GM12878 (cell line): Measurements from ENCODE around the gene METAP1. TPM values are rescaled to one million over a fixed set of nuclear protein-coding genes. Genes with fewer than 3 reads are reported as not detected.

ENCODE experiments used
- ATAC-seq: fragments of 200-7000 bp; cut with Tn5 transposase; 3 replicates; pipeline ENCODE4 v1.9.1; 2020; ENCODE audit warnings: mild to moderate bottlenecking, moderate library complexity
- BruUV-seq: library from RNA; stranded (reverse); fragments of 400-500 nt; replicated peaks from 2 replicates; lab custom pipeline; 2021; lab: Mats Ljungman, UMichigan
- CTCF ChIA-PET: fragments of 300-600 bp; sonication (Branson Sonifier 250); formaldehyde crosslinking; extraction: SDS; loops from one replicate; lab custom pipeline; 2021; ENCODE audit warnings: inconsistent platforms; lab: Yijun Ruan, JAX
- POLR2A ChIA-PET: fragments of 350-600 bp; formaldehyde crosslinking; extraction: SDS; loops from one replicate; lab custom pipeline; 2021; ENCODE audit warnings: inconsistent platforms; lab: Charles Lee
- RAD21 ChIA-PET: fragments of 300-600 bp; sonication (Branson Sonifier 250); formaldehyde crosslinking; loops from one replicate; lab custom pipeline; 2023; ENCODE audit warnings: antibody characterized with exemption; ENCODE audit not compliant: unreplicated experiment; lab: Charles Lee
- SMC1A ChIA-PET: fragments of 300-600 bp; sonication (Branson Sonifier 250); formaldehyde crosslinking; loops from one replicate; lab custom pipeline; 2023; ENCODE audit not compliant: unreplicated experiment, uncharacterized antibody; lab: Charles Lee
- DNase-seq: peaks from one replicate; pipeline ENCODE4 v3.0.0-alpha.2; 2011; ENCODE audit warnings: low read depth, low spot score
- FAIRE-seq: peaks from 3 replicates; lab custom pipeline; 2011; peaks lifted over from hg19 to GRCh38; lab: Jason Lieb, UNC
- H2AFZ ChIP-seq: 2 replicates; pipeline ENCODE4 v1.6.0; 2011; ENCODE audit warnings: low read depth, low read length, control low read depth; ENCODE audit not compliant: control insufficient read depth
- H3K27ac ChIP-seq: 2 replicates; pipeline ENCODE4 v1.5.1; 2011; ENCODE audit warnings: control low read depth; ENCODE audit not compliant: control insufficient read depth, insufficient read depth
- H3K27me3 ChIP-seq, 2 experiments: replicated peaks in 1 of 2; 2 replicates each; pipeline versions ENCODE4 v1.6.0 to v1.6.1; 2011; ENCODE audit warnings: low read length in 1 of 2; ENCODE audit not compliant: control insufficient read depth in 2 of 2, insufficient read depth in 2 of 2
- H3K36me3 ChIP-seq, 2 experiments: 2 replicates each; pipeline ENCODE4 v1.5.1; 2011; ENCODE audit warnings: low read length in 1 of 2; ENCODE audit not compliant: control insufficient read depth in 2 of 2, insufficient read depth in 2 of 2
- H3K4me1 ChIP-seq: 2 replicates; pipeline ENCODE4 v1.6.1; 2011; ENCODE audit warnings: mild to moderate bottlenecking, low read length, moderate library complexity, mixed read lengths; ENCODE audit not compliant: control insufficient read depth, insufficient read depth
- H3K4me2 ChIP-seq: 2 replicates; pipeline ENCODE4 v1.6.0; 2011; ENCODE audit warnings: control low read depth; ENCODE audit not compliant: control insufficient read depth, insufficient read depth
- H3K4me3 ChIP-seq: fragments of 200-600 bp; sonication (generic); 2 replicates; pipeline ENCODE4 v1.5.1; 2016
- H3K79me2 ChIP-seq: 2 replicates; pipeline ENCODE4 v1.6.0; 2011; ENCODE audit warnings: low read length; ENCODE audit not compliant: control insufficient read depth, insufficient read depth
- H3K9ac ChIP-seq: 2 replicates; pipeline ENCODE4 v1.8.0; 2011; ENCODE audit warnings: low read length, control low read depth, mixed read lengths; ENCODE audit not compliant: control insufficient read depth, insufficient read depth
- H3K9me3 ChIP-seq: replicated peaks from 3 replicates; pipeline ENCODE4 v1.5.1; 2011; ENCODE audit warnings: mild to moderate bottlenecking, low read length; ENCODE audit not compliant: control insufficient read depth, insufficient read depth
- H4K20me1 ChIP-seq: 2 replicates; pipeline ENCODE4 v1.6.0; 2011; ENCODE audit not compliant: control insufficient read depth, insufficient read depth
- IKZF2 ChIP-seq, 2 experiments: fragments of 450-650 bp; IDR thresholded peaks; 2 replicates each; pipeline ENCODE4 v1.6.1; 2017; ENCODE audit warnings: mild to moderate bottlenecking in 2 of 2, moderate library complexity in 2 of 2
- MEF2A ChIP-seq: IDR thresholded peaks from 2 replicates; pipeline ENCODE4 v1.6.1; 2011; ENCODE audit warnings: low read depth, mild to moderate bottlenecking, low read length, moderate library complexity; ENCODE audit not compliant: insufficient read depth
- NR2C1 ChIP-seq: fragments of 450-650 bp; IDR thresholded peaks from 2 replicates; pipeline ENCODE4 v1.6.1; 2017; ENCODE audit warnings: antibody characterized with exemption, mild to moderate bottlenecking, moderate library complexity
- SMARCA5 ChIP-seq: fragments of 450-650 bp; IDR thresholded peaks from 2 replicates; pipeline ENCODE4 v1.6.1; 2017; ENCODE audit warnings: mild to moderate bottlenecking
- WGBS: methylation state at CpG from one replicate; pipeline ENCODE4 v1.1.6; 2016; ENCODE audit warnings: low lambda C conversion rate; ENCODE audit not compliant: insufficient replicate concordance, insufficient coverage; ENCODE audit errors: missing lambda C conversion rate; 5-methylcytosine and 5-hydroxymethylcytosine counted together
- in situ Hi-C: fragments of 300-500 bp; cut with MboI; formaldehyde crosslinking; loops from 9 replicates; pipeline ENCODE4 v1.14.3; 2018; ENCODE audit warnings: mixed read lengths
- intact Hi-C: fragments of 100-400 bp; cut with micrococcal nuclease; formaldehyde crosslinking; loops from one replicate; pipeline ENCODE4 v1.14.2; 2022; ENCODE audit not compliant: unreplicated experiment
- polyA plus RNA-seq, 11 experiments: library from polyadenylated mRNA; depleted of rRNA in 4 of 11; unstranded in 6 of 11; stranded (reverse) in 5 of 11; fragments of >200 nt; fragmentation: Nextera tagmentation in 4 of 11; fragmentation: Illumina TruSeq in 1 of 11; extraction: Ambion mirVana in 4 of 11; extraction: Trizol in 1 of 11; gene quantifications; 1 replicate in 1 of 11; 2 replicates in 10 of 11; pipeline versions ENCODE4 v1.2.1 to v1.2.3, GENCODE V29; 2011 to 2016; ENCODE audit warnings: inconsistent platforms in 2 of 11, missing spikeins in 2 of 11, low read depth in 1 of 11
- total RNA-seq, 4 experiments: library from RNA; depleted of rRNA in 3 of 4; stranded (reverse); fragments of >200 nt in 3 of 4; fragmentation: Illumina TruSeq in 1 of 4; extraction: Trizol in 1 of 4; gene quantifications; 2 replicates each; pipeline versions ENCODE4 v1.2.1 to v1.2.3, GENCODE V29; 2013 to 2021
- TF ChIP-seq, protein P1 (sequence below), 3 experiments: IDR thresholded peaks in 2 of 3; conservative IDR thresholded peaks in 1 of 3; 2 replicates each; pipeline ENCODE4 v1.5.1; 2011; ENCODE audit warnings: low read depth in 3 of 3, low read length in 3 of 3, mild to moderate bottlenecking in 3 of 3, control low read depth in 2 of 3, moderate library complexity in 2 of 3, inconsistent platforms in 1 of 3, mixed read lengths in 1 of 3; ENCODE audit not compliant: control insufficient read depth in 2 of 3, insufficient read depth in 1 of 3; ENCODE audit errors: extremely low read depth in 1 of 3
- TF ChIP-seq, protein P2 (sequence below): fragments of 450-650 bp; IDR thresholded peaks from 2 replicates; pipeline ENCODE4 v1.6.1; 2016; ENCODE audit warnings: mild to moderate bottlenecking, moderate library complexity, borderline replicate concordance

Gene METAP1
- total and polyA plus RNA-seq, 10 of the 15 experiments (the other 5 are each of a cell fraction or from before 2014, with no cell fraction given), result 22.7 to 71.4 (median 45.1) TPM

DNA sequence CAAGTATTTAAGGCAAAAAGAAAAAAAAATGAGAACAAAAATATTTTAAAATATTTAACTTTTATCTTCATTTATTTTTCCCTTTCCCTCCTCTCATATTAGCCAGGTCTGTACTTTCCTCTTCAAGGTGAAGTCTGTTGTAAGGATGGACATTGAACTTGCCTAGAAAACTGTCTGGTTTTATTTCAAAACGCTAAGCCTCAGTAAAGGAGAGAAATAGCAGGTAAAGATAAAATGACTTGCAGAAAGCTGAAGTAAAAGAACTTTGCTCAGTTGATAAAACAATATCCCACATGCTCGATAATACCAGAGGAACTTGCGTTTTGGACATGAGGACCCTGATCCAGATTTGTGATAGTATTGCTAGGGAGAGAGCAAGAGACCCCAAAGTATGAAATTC lies 28.6 kb upstream of the METAP1 start (continued):
- TF ChIP-seq, protein P1, sequence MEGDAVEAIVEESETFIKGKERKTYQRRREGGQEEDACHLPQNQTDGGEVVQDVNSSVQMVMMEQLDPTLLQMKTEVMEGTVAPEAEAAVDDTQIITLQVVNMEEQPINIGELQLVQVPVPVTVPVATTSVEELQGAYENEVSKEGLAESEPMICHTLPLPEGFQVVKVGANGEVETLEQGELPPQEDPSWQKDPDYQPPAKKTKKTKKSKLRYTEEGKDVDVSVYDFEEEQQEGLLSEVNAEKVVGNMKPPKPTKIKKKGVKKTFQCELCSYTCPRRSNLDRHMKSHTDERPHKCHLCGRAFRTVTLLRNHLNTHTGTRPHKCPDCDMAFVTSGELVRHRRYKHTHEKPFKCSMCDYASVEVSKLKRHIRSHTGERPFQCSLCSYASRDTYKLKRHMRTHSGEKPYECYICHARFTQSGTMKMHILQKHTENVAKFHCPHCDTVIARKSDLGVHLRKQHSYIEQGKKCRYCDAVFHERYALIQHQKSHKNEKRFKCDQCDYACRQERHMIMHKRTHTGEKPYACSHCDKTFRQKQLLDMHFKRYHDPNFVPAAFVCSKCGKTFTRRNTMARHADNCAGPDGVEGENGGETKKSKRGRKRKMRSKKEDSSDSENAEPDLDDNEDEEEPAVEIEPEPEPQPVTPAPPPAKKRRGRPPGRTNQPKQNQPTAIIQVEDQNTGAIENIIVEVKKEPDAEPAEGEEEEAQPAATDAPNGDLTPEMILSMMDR (IDR thresholded peaks at IDR 0.05 in 2 of 3, conservative IDR thresholded peaks at IDR 0.05 in 1 of 3; ENCODE audit: control insufficient read depth in 2 of 3, extremely low read depth in 1 of 3, insufficient read depth in 1 of 3, low read depth in 3 of 3, low read length in 3 of 3), result no peak

DNA sequence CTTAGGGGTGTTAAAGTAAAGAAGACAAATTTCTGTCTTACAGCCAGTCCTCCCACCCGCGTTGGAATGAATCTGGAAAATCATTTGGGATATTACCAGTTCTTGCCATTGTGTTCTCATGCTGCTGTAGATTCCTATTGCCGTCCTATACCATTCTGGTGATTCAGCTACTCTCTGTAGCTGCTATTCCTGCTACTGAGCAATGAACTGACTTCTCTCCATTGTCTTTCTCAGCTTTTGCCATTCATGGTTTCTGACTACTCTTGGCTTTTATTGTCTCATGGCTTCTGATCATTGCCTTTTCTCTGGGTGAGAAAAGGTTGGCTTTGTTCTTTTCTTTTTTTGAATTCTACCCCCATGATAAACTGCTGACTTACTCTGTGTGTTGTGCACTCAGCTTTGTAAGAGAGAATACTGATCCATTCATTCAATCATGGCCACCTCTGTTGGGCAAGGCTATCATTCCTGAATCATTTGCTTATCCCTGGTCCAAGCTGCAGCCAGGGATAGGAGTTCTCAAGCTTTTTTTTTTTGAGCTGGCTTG lies 27.7 kb upstream of the METAP1 start:
- no peak overlapping the region for H3K4me2 ChIP-seq
- no peaks in the 10 kb centered on the region for H4K20me1 ChIP-seq
- no peaks in the 10 kb centered on the region for H3K9me3 ChIP-seq
- POLR2A ChIA-PET, result no interaction called here
- no peak overlapping the region for H3K9ac ChIP-seq
- intact Hi-C loops, result no loop called here
- no peaks in the 10 kb centered on the region; a peak in 2 of 4 replicates for H3K27me3 ChIP-seq
- H3K4me3 ChIP-seq, result no peak overlapping the region
- no peaks in the 10 kb centered on the region for H3K4me1 ChIP-seq
- H3K36me3 ChIP-seq, result no peaks in the 10 kb centered on the region
- no peak for DNase-seq
- RAD21 ChIA-PET, result interaction anchor here (1.5 kb wide), 1 partner anchor 27 kb away, joined by 5 read pairs; no protein-coding TSS in a partner anchor
- in situ Hi-C loops, result no loop called here
- ATAC-seq, result no peak
- H3K27ac ChIP-seq, result no peak overlapping the region
- 76% methylated on average over 3 of the region's 3 CpGs for WGBS
- SMC1A ChIA-PET, result interaction anchor here (1.1 kb wide), 1 partner anchor 10 kb away, joined by 3 read pairs; no protein-coding TSS in a partner anchor
- no TSS peak for BruUV-seq
- CTCF ChIA-PET, result interaction anchor here (0.7 to 2.1 kb wide), 5 partner anchors 20 to 500 kb away, joined by 3 to 7 read pairs (median 4); no protein-coding TSS in a partner anchor
- H3K79me2 ChIP-seq, result no peaks in the 10 kb centered on the region
- TF ChIP-seq, protein P2, sequence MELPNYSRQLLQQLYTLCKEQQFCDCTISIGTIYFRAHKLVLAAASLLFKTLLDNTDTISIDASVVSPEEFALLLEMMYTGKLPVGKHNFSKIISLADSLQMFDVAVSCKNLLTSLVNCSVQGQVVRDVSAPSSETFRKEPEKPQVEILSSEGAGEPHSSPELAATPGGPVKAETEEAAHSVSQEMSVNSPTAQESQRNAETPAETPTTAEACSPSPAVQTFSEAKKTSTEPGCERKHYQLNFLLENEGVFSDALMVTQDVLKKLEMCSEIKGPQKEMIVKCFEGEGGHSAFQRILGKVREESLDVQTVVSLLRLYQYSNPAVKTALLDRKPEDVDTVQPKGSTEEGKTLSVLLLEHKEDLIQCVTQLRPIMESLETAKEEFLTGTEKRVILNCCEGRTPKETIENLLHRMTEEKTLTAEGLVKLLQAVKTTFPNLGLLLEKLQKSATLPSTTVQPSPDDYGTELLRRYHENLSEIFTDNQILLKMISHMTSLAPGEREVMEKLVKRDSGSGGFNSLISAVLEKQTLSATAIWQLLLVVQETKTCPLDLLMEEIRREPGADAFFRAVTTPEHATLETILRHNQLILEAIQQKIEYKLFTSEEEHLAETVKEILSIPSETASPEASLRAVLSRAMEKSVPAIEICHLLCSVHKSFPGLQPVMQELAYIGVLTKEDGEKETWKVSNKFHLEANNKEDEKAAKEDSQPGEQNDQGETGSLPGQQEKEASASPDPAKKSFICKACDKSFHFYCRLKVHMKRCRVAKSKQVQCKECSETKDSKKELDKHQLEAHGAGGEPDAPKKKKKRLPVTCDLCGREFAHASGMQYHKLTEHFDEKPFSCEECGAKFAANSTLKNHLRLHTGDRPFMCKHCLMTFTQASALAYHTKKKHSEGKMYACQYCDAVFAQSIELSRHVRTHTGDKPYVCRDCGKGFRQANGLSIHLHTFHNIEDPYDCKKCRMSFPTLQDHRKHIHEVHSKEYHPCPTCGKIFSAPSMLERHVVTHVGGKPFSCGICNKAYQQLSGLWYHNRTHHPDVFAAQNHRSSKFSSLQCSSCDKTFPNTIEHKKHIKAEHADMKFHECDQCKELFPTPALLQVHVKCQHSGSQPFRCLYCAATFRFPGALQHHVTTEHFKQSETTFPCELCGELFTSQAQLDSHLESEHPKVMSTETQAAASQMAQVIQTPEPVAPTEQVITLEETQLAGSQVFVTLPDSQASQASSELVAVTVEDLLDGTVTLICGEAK, result no peak
- no peak for TF ChIP-seq MEF2A
- no peak for TF ChIP-seq SMARCA5
- no peak for TF ChIP-seq IKZF2 (IDR thresholded peaks at IDR 0.05)
- TF ChIP-seq NR2C1, result no peak
- no peak for FAIRE-seq
- no peak overlapping the region for H2AFZ ChIP-seq
